ENCODE results near the gene NUP37.

NUP37 gene

GRCh38 chr12:102062419-102062806 is 57.5 kb downstream of the NUP37 start:
- H3K4me3 ChIP-seq (ENCODE audit: low read depth, low read length), result peak overlapping the region; percentile 32
- DNase-seq, result no peak
- no peaks in the 10 kb centered on the region for H3K27me3 ChIP-seq (replicated peaks)
- no peaks in the 10 kb centered on the region for H3K36me3 ChIP-seq (replicated peaks)
- in situ Hi-C loops (cut with HindIII; ENCODE audit: low pct_ligation_motif_present, low sequenced_read_pairs), result no loop called here
- no peak for TF ChIP-seq CTCF (IDR thresholded peaks at IDR 0.05; ENCODE audit: low read depth, low read length, missing control alignments)
- no peak overlapping the region for H3K27ac ChIP-seq

- in situ Hi-C loops (cut with HindIII; ENCODE audit: low pct_ligation_motif_present, low sequenced_read_pairs), result no loop called here
- Histone ChIP-seq H3K27me3 (replicated peaks) (no peaks in the 10 kb centered on the region), H3K27ac (peak within 1 kb of the TSS; percentile 56), H3K36me3 (replicated peaks) (no peaks in the 10 kb centered on the region), H3K4me3 (ENCODE audit: low read depth, low read length) (peak within 1 kb of the TSS; percentile 83)
- no peak for TF ChIP-seq CTCF (IDR thresholded peaks at IDR 0.05; ENCODE audit: low read depth, low read length, missing control alignments)
- peak; percentile 94 for DNase-seq
Measured at GRCh38 chr12:102061560-102062418, 58.1 kb downstream of the NUP37 start, which contains the start of gene WASHC3. WASHC3 (minus strand) TSS chr12:102061991; CDS start chr12:102061962, 29 bp downstream.

- Histone ChIP-seq H3K27ac (peak overlapping the region; percentile 56), H3K4me3 (ENCODE audit: low read depth, low read length) (peak overlapping the region; percentile 83), H3K27me3 (replicated peaks) (no peaks in the 10 kb centered on the region), H3K36me3 (replicated peaks) (no peaks in the 10 kb centered on the region)
- in situ Hi-C loops (cut with HindIII; ENCODE audit: low pct_ligation_motif_present, low sequenced_read_pairs), result no loop called here
- DNase-seq, result no peak
- TF ChIP-seq CTCF (IDR thresholded peaks at IDR 0.05; ENCODE audit: low read depth, low read length, missing control alignments), result no peak
Measured at GRCh38 chr12:102061096-102061559, 58.8 kb downstream of the NUP37 start.

- no peak for DNase-seq
- in situ Hi-C loops (cut with HindIII; ENCODE audit: low pct_ligation_motif_present, low sequenced_read_pairs), result no loop called here
- Histone ChIP-seq H3K27ac (no peak overlapping the region), H3K27me3 (replicated peaks) (no peaks in the 10 kb centered on the region), H3K36me3 (replicated peaks) (no peaks in the 10 kb centered on the region), H3K4me3 (ENCODE audit: low read depth, low read length) (no peak overlapping the region)
- no peak for TF ChIP-seq CTCF (IDR thresholded peaks at IDR 0.05; ENCODE audit: low read depth, low read length, missing control alignments)
Measured at GRCh38 chr12:102059343-102059742, 60.6 kb downstream of the NUP37 start.

- Histone ChIP-seq H3K27me3 (replicated peaks) (no peaks in the 10 kb centered on the region), H3K36me3 (replicated peaks) (no peaks in the 10 kb centered on the region), H3K27ac (no peak overlapping the region), H3K4me3 (ENCODE audit: low read depth, low read length) (no peak overlapping the region)
- no peak for TF ChIP-seq CTCF (IDR thresholded peaks at IDR 0.05; ENCODE audit: low read depth, low read length, missing control alignments)
- in situ Hi-C loops (cut with HindIII; ENCODE audit: low pct_ligation_motif_present, low sequenced_read_pairs), result no loop called here
- DNase-seq, result no peak
Measured at GRCh38 chr12:102054345-102054744, 65.6 kb downstream of the NUP37 start.
